ENCODE measurements around the gene OR2V1. TPM values are rescaled to one million over a fixed set of nuclear protein-coding genes. Genes with fewer than 3 reads are reported as not detected.

OR2V1 gene
- total RNA-seq, 1 experiment from 2014 or later: not detected

- intact Hi-C loops (cut with micrococcal nuclease): loop anchor here (1.0 to 2.0 kb wide), 5 partner anchors 23 to 375 kb away; partner anchors contain the start of genes TRIM41 and ZFP62
- no TSS peak for BruUV-seq (replicated peaks)
These were observed 27.9 kb upstream of the OR2V1 start for GRCh38 chr5:181158869-181159268.

GRCh38 chr5:181156758-181157157 is 25.8 kb upstream of the OR2V1 start:
- intact Hi-C loops (cut with micrococcal nuclease): no loop called here
- H3K27ac Mint-ChIP-seq (ENCODE audit: low read depth, unreplicated experiment): no peak overlapping the region
- peaks cover 18% of the 10 kb centered on the region for H3K4me1 Mint-ChIP-seq (ENCODE audit: insufficient read depth, unreplicated experiment)
- no TSS peak for BruUV-seq (replicated peaks)
- H3K36me3 Mint-ChIP-seq (ENCODE audit: insufficient read depth, unreplicated experiment): peaks cover 6% of the 10 kb centered on the region
- no peak overlapping the region for H3K4me3 Mint-ChIP-seq (ENCODE audit: unreplicated experiment)
- TF ChIP-seq CTCF (IDR thresholded peaks at IDR 0.05; ENCODE audit: unreplicated experiment): no peak
- H3K27me3 Mint-ChIP-seq (ENCODE audit: insufficient read depth, unreplicated experiment): peaks cover 25% of the 10 kb centered on the region
- no peaks in the 10 kb centered on the region for H3K9me3 Mint-ChIP-seq (ENCODE audit: unreplicated experiment)
- POLR2A ChIA-PET: interaction anchor here (1.0 to 1.7 kb wide), 2 partner anchors 104 to 288 kb away, joined by 3 to 6 read pairs; partner anchors contain the start of gene TRIM52
- CTCF ChIA-PET: interaction anchor here (0.6 to 5.9 kb wide), 3 partner anchors 69 to 289 kb away, joined by 3 to 39 read pairs (median 4); no protein-coding TSS in a partner anchor
- no peak for DNase-seq (ENCODE audit: unreplicated experiment)

More at GRCh38 chr5:181158869-181159268, 27.9 kb upstream of the OR2V1 start:
- no peak for DNase-seq (ENCODE audit: unreplicated experiment)
- H3K4me1 Mint-ChIP-seq (ENCODE audit: insufficient read depth, unreplicated experiment): peaks cover 11% of the 10 kb centered on the region
- peak overlapping the region; percentile 97 for H3K27ac Mint-ChIP-seq (ENCODE audit: low read depth, unreplicated experiment)
- H3K27me3 Mint-ChIP-seq (ENCODE audit: insufficient read depth, unreplicated experiment): peaks cover 25% of the 10 kb centered on the region
- POLR2A ChIA-PET: interaction anchor here (0.8 kb wide), 1 partner anchor 582 kb away, joined by 3 read pairs; no protein-coding TSS in a partner anchor
- TF ChIP-seq CTCF (IDR thresholded peaks at IDR 0.05; ENCODE audit: unreplicated experiment): no peak
- CTCF ChIA-PET: interaction anchor here (0.5 to 5.9 kb wide), 20 partner anchors 9 to 777 kb away, joined by 3 to 39 read pairs (median 3); no protein-coding TSS in a partner anchor
- peak overlapping the region; percentile 66 for H3K4me3 Mint-ChIP-seq (ENCODE audit: unreplicated experiment)
- no peaks in the 10 kb centered on the region for H3K9me3 Mint-ChIP-seq (ENCODE audit: unreplicated experiment)
- peaks cover 6% of the 10 kb centered on the region for H3K36me3 Mint-ChIP-seq (ENCODE audit: insufficient read depth, unreplicated experiment)

- DNase-seq (ENCODE audit: unreplicated experiment): no peak
- POLR2A ChIA-PET: interaction anchor here (1.4 kb wide), 1 partner anchor 20 kb away, joined by 4 read pairs; no protein-coding TSS in a partner anchor
- BruUV-seq (replicated peaks): no TSS peak
- no peak overlapping the region for H3K4me3 Mint-ChIP-seq (ENCODE audit: unreplicated experiment)
- intact Hi-C loops (cut with micrococcal nuclease): no loop called here
- no peaks in the 10 kb centered on the region for H3K9me3 Mint-ChIP-seq (ENCODE audit: unreplicated experiment)
- TF ChIP-seq CTCF (IDR thresholded peaks at IDR 0.05; ENCODE audit: unreplicated experiment): no peak
- no peak overlapping the region for H3K27ac Mint-ChIP-seq (ENCODE audit: low read depth, unreplicated experiment)
- H3K4me1 Mint-ChIP-seq (ENCODE audit: insufficient read depth, unreplicated experiment): peaks cover 18% of the 10 kb centered on the region
- H3K36me3 Mint-ChIP-seq (ENCODE audit: insufficient read depth, unreplicated experiment): no peaks in the 10 kb centered on the region
- CTCF ChIA-PET: interaction anchor here (0.7 kb wide), 1 partner anchor 13 kb away, joined by 3 read pairs; no protein-coding TSS in a partner anchor
- peaks cover 25% of the 10 kb centered on the region for H3K27me3 Mint-ChIP-seq (ENCODE audit: insufficient read depth, unreplicated experiment)
These were observed 22.8 kb upstream of the OR2V1 start for GRCh38 chr5:181153814-181154213.

GRCh38 chr5:181152406-181152805 is 21.4 kb upstream of the OR2V1 start:
- Mint-ChIP-seq H3K4me1 (ENCODE audit: insufficient read depth, unreplicated experiment) (peaks cover 24% of the 10 kb centered on the region), H3K27ac (ENCODE audit: low read depth, unreplicated experiment) (no peak overlapping the region), H3K36me3 (ENCODE audit: insufficient read depth, unreplicated experiment) (no peaks in the 10 kb centered on the region), H3K27me3 (ENCODE audit: insufficient read depth, unreplicated experiment) (peaks cover 29% of the 10 kb centered on the region), H3K4me3 (ENCODE audit: unreplicated experiment) (no peak overlapping the region), H3K9me3 (ENCODE audit: unreplicated experiment) (no peaks in the 10 kb centered on the region)
- intact Hi-C loops (cut with micrococcal nuclease): no loop called here
- ChIA-PET CTCF (interaction anchor here (1.3 to 1.5 kb wide), 4 partner anchors 9 to 286 kb away, joined by 3 to 8 read pairs (median 5); no protein-coding TSS in a partner anchor), POLR2A (interaction anchor here (0.5 to 1.5 kb wide), 4 partner anchors 18 to 341 kb away, joined by 3 to 7 read pairs (median 4); no protein-coding TSS in a partner anchor)
- DNase-seq (ENCODE audit: unreplicated experiment): peak; percentile 55
- TF ChIP-seq CTCF (IDR thresholded peaks at IDR 0.05; ENCODE audit: unreplicated experiment): no peak
- no TSS peak for BruUV-seq (replicated peaks)

All from MCF 10A (cell line).